Stomach (tissue), 8 donors: ENCODE results near the gene GPATCH3. TPM values are rescaled to one million over a fixed set of nuclear protein-coding genes. Genes with fewer than 3 reads are reported as not detected.

Source experiments
- polyA plus RNA-seq, 3 donors: library from polyadenylated mRNA; stranded (reverse); fragments of 200-250 nt; gene quantifications; one replicate each; pipeline ENCODE4 v1.2.3, GENCODE V29; 2013
- total RNA-seq, 5 donors: library from RNA; depleted of rRNA; stranded (reverse); fragments of >200 nt; gene quantifications; one replicate each; pipeline versions ENCODE4 v1.1.0 to v1.2.3, GENCODE V29; 2014 to 2016
- donor health status: healthy with polysubstance abuse.
- donor health status: Bipolar disorder and iron deficiency.
- donor health status: healthy.

The GPATCH3 gene
- total and polyA plus RNA-seq, 8 donors: 3.1 to 42.0 (median 12.8) TPM

Other genes with a start within 250 kb of the GPATCH3 start
- gene ARID1A, start 204.5 kb downstream of the GPATCH3 start, total RNA-seq: 10 to 100 TPM; 42.9 to 74.2 (median 50.1) TPM
- gene ARID1A, start 204.5 kb downstream of the GPATCH3 start, polyA plus RNA-seq: 10 to 100 TPM in 2 of 3 donors, 1 to 10 TPM in 1; 9.9 to 10.8 (median 10.4) TPM
- 10 to 100 TPM in 2 of 5 donors, 1 to 10 TPM in 1, under 1 TPM in 1, not detected in 1; 0.87 to 30.8 (median 8.7) TPM for gene PIGV, start 112.5 kb downstream of the GPATCH3 start, total RNA-seq
- gene PIGV, start 112.5 kb downstream of the GPATCH3 start, polyA plus RNA-seq: 1 to 10 TPM; 3.4 to 7.5 (median 6.4) TPM
- 10 to 100 TPM in 3 of 5 donors, 1 to 10 TPM in 2; 5.2 to 81.7 (median 13.3) TPM for gene ZDHHC18, start 73.8 kb downstream of the GPATCH3 start, total RNA-seq
- 1 to 10 TPM; 6.3 to 9.0 (median 6.7) TPM for gene ZDHHC18, start 73.8 kb downstream of the GPATCH3 start, polyA plus RNA-seq
- gene SFN, start 37.3 kb downstream of the GPATCH3 start, total RNA-seq: 100 to 1,000 TPM in 1 of 5 donors, 10 to 100 TPM in 4; 17.4 to 109 (median 78.1) TPM
- 100 to 1,000 TPM in 2 of 3 donors, 10 to 100 TPM in 1; 77.6 to 410 (median 146) TPM for gene SFN, start 37.3 kb downstream of the GPATCH3 start, polyA plus RNA-seq
- gene GPN2, start 10.2 kb downstream of the GPATCH3 start, total RNA-seq: 10 to 100 TPM in 2 of 5 donors, 1 to 10 TPM in 3; 5.4 to 66.3 (median 9.9) TPM
- gene GPN2, start 10.2 kb downstream of the GPATCH3 start, polyA plus RNA-seq: 10 to 100 TPM; 11.2 to 20.6 (median 15.6) TPM
- gene NR0B2, start 13.5 kb upstream of the GPATCH3 start, total RNA-seq: 10 to 100 TPM in 2 of 5 donors, 1 to 10 TPM in 1, not detected in 2; 8.3 to 31.2 (median 21.7) TPM
- 10 to 100 TPM; 10.7 to 63.3 (median 39.1) TPM for gene NR0B2, start 13.5 kb upstream of the GPATCH3 start, polyA plus RNA-seq
- 10 to 100 TPM; 20.0 to 88.1 (median 33.5) TPM for gene NUDC, start 21.3 kb upstream of the GPATCH3 start, total RNA-seq
- gene NUDC, start 21.3 kb upstream of the GPATCH3 start, polyA plus RNA-seq: 10 to 100 TPM; 58.6 to 80.6 (median 71.7) TPM
- 10 to 100 TPM in 2 of 5 donors, 1 to 10 TPM in 3; 2.9 to 21.6 (median 7.1) TPM for gene KDF1, start 60.0 kb upstream of the GPATCH3 start, total RNA-seq
- gene KDF1, start 60.0 kb upstream of the GPATCH3 start, polyA plus RNA-seq: 10 to 100 TPM; 13.6 to 15.3 (median 14.5) TPM
- 100 to 1,000 TPM in 1 of 5 donors, 10 to 100 TPM in 3, 1 to 10 TPM in 1; 1.7 to 188 (median 40.0) TPM for gene TRNP1, start 93.2 kb upstream of the GPATCH3 start, total RNA-seq
- gene TRNP1, start 93.2 kb upstream of the GPATCH3 start, polyA plus RNA-seq: 100 to 1,000 TPM; 121 to 216 (median 183) TPM
- 10 to 100 TPM in 2 of 5 donors, 1 to 10 TPM in 3; 1.8 to 33.0 (median 5.5) TPM for gene TENT5B, start 112.4 kb upstream of the GPATCH3 start, total RNA-seq
- 10 to 100 TPM in 1 of 3 donors, 1 to 10 TPM in 2; 1.7 to 27.5 (median 3.9) TPM for gene TENT5B, start 112.4 kb upstream of the GPATCH3 start, polyA plus RNA-seq